ENCODE data around the gene BAX. TPM values are rescaled to one million over a fixed set of nuclear protein-coding genes. Genes with fewer than 3 reads are reported as not detected.

BAX gene
- total and polyA plus RNA-seq, 2 of the 13 experiments (the other 11 are each of a cell fraction or from before 2014, with no cell fraction given): 139 to 176 TPM

GRCh38 chr19:48965040-48965805 is 10.5 kb downstream of the BAX start, which contains the start of gene FTL (continued):
- TF ChIP-seq, protein P1, sequence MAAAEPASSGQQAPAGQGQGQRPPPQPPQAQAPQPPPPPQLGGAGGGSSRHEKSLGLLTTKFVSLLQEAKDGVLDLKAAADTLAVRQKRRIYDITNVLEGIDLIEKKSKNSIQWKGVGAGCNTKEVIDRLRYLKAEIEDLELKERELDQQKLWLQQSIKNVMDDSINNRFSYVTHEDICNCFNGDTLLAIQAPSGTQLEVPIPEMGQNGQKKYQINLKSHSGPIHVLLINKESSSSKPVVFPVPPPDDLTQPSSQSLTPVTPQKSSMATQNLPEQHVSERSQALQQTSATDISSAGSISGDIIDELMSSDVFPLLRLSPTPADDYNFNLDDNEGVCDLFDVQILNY (CRISPR knock-in tag; conservative IDR thresholded peaks at IDR 0.05): peak; percentile 68; the same call in 1 of the 2 replicates
- TF ChIP-seq SIX1 (CRISPR knock-in tag; IDR thresholded peaks at IDR 0.05; ENCODE audit: borderline replicate concordance) (no peak), ZNF800 (CRISPR knock-in tag; IDR thresholded peaks at IDR 0.05) (peak; percentile 79; the same call in 1 of the 2 replicates), ZNF670 (CRISPR knock-in tag; IDR thresholded peaks at IDR 0.05; ENCODE audit: borderline replicate concordance) (peak; percentile 25; the same call in 1 of the 2 replicates), GATAD1 (CRISPR knock-in tag; IDR thresholded peaks at IDR 0.05) (no peak; the same call in none of the 2 replicates), ZNF234 (CRISPR knock-in tag; conservative IDR thresholded peaks at IDR 0.05) (peak; percentile 87), SAP130 (CRISPR knock-in tag; IDR thresholded peaks at IDR 0.05; ENCODE audit: low read depth) (peak; percentile 91), ZFAT (CRISPR knock-in tag; conservative IDR thresholded peaks at IDR 0.05) (no peak; the same call in 1 of the 2 replicates), RXRA (CRISPR knock-in tag; IDR thresholded peaks at IDR 0.05) (no peak; the same call in 1 of the 2 replicates), ZNF160 (CRISPR knock-in tag; IDR thresholded peaks at IDR 0.05) (peak; percentile 78; the same call in 1 of the 2 replicates), ZNF598 (CRISPR knock-in tag; IDR thresholded peaks at IDR 0.05; ENCODE audit: borderline replicate concordance) (peak; percentile 100), ZNF850 (CRISPR knock-in tag; conservative IDR thresholded peaks at IDR 0.05) (no peak), ZUFSP (CRISPR knock-in tag; IDR thresholded peaks at IDR 0.05; ENCODE audit: borderline replicate concordance) (no peak), SIX4 (CRISPR knock-in tag; IDR thresholded peaks at IDR 0.05) (peak; percentile 13; the same call in 1 of the 2 replicates), ASH2L (IDR thresholded peaks at IDR 0.05; ENCODE audit: insufficient read length, low read depth, low read length) (peak; percentile 40), MTA3 (CRISPR knock-in tag; IDR thresholded peaks at IDR 0.05) (no peak)
- TF ChIP-seq, protein P2, sequence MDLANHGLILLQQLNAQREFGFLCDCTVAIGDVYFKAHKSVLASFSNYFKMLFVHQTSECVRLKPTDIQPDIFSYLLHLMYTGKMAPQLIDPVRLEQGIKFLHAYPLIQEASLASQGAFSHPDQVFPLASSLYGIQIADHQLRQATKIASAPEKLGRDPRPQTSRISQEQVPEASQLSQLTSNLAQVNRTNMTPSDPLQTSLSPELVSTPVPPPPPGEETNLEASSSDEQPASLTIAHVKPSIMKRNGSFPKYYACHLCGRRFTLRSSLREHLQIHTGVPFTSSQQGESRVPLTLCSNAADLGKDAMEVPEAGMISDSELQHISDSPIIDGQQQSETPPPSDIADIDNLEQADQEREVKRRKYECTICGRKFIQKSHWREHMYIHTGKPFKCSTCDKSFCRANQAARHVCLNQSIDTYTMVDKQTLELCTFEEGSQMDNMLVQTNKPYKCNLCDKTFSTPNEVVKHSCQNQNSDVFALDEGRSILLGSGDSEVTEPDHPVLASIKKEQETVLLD (CRISPR knock-in tag; IDR thresholded peaks at IDR 0.05; ENCODE audit: low read depth): peak; percentile 34
- TF ChIP-seq, protein P3, sequence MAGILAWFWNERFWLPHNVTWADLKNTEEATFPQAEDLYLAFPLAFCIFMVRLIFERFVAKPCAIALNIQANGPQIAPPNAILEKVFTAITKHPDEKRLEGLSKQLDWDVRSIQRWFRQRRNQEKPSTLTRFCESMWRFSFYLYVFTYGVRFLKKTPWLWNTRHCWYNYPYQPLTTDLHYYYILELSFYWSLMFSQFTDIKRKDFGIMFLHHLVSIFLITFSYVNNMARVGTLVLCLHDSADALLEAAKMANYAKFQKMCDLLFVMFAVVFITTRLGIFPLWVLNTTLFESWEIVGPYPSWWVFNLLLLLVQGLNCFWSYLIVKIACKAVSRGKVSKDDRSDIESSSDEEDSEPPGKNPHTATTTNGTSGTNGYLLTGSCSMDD (CRISPR knock-in tag; IDR thresholded peaks at IDR 0.05): no peak
- TF ChIP-seq, protein P4, sequence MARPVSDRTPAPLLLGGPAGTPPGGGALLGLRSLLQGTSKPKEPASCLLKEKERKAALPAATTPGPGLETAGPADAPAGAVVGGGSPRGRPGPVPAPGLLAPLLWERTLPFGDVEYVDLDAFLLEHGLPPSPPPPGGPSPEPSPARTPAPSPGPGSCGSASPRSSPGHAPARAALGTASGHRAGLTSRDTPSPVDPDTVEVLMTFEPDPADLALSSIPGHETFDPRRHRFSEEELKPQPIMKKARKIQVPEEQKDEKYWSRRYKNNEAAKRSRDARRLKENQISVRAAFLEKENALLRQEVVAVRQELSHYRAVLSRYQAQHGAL (CRISPR knock-in tag; IDR thresholded peaks at IDR 0.05; ENCODE audit: not compliant biosample characterization): no peak
- TF ChIP-seq, protein P5, sequence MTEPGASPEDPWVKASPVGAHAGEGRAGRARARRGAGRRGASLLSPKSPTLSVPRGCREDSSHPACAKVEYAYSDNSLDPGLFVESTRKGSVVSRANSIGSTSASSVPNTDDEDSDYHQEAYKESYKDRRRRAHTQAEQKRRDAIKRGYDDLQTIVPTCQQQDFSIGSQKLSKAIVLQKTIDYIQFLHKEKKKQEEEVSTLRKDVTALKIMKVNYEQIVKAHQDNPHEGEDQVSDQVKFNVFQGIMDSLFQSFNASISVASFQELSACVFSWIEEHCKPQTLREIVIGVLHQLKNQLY (CRISPR knock-in tag; IDR thresholded peaks at IDR 0.05): peak; percentile 19; the same call in 1 of the 2 replicates
